Heart right ventricle (tissue), 16 donors: ENCODE data around the gene MAPK10. TPM values are rescaled to one million over a fixed set of nuclear protein-coding genes. Genes with fewer than 3 reads are reported as not detected.

ENCODE experiments used
- ATAC-seq, 8 donors: fragments of 200-7000 bp; cut with Tn5 transposase; one replicate each; pipeline ENCODE4 v1.9.1; 2020; ENCODE audit warnings: mild to moderate bottlenecking in 8 of 8, moderate library complexity in 8 of 8, moderate number of reproducible peaks in 1 of 8
- DNase-seq, 2 donors: peaks; one replicate each; pipeline ENCODE4 v3.0.0-alpha.2; 2020
- H3K27ac ChIP-seq, 10 donors: fragments of 200-600 bp; sonication (generic) in 2 of 10; one replicate each; pipeline versions ENCODE4 v1.5.0 to v1.8.0; 2020 to 2022; ENCODE audit warnings: mild to moderate bottlenecking in 3 of 10
- H3K27me3 ChIP-seq, 7 donors: fragments of 200-600 bp; one replicate each; pipeline ENCODE4 v1.8.0; 2021 to 2022; ENCODE audit warnings: mild to moderate bottlenecking in 2 of 7
- H3K36me3 ChIP-seq, 9 donors: fragments of 200-600 bp; sonication (generic) in 1 of 9; one replicate each; pipeline versions ENCODE4 v1.5.0 to v1.8.0; 2020 to 2022; ENCODE audit warnings: mild to moderate bottlenecking in 2 of 9
- H3K4me1 ChIP-seq, 9 donors: fragments of 200-600 bp; sonication (generic) in 1 of 9; one replicate each; pipeline versions ENCODE4 v1.5.0 to v1.8.0; 2020 to 2022; ENCODE audit warnings: mild to moderate bottlenecking in 4 of 9
- H3K4me3 ChIP-seq, 10 donors: fragments of 200-600 bp; sonication (generic) in 2 of 10; one replicate each; pipeline versions ENCODE4 v1.5.0 to v1.8.0; 2020 to 2022; ENCODE audit warnings: mild to moderate bottlenecking in 7 of 10, moderate library complexity in 2 of 10
- H3K9me3 ChIP-seq, 11 donors: fragments of 200-600 bp in 10 of 11; sonication (generic) in 2 of 11; one replicate each; pipeline versions ENCODE4 v1.5.0 to v1.8.0; 2013 to 2022; ENCODE audit warnings: mild to moderate bottlenecking in 2 of 11, control low read depth in 1 of 11, moderate library complexity in 1 of 11
- CTCF ChIP-seq, 9 donors: fragments of 200-600 bp; sonication (generic) in 2 of 9; IDR thresholded peaks; one replicate each; pipeline versions ENCODE4 v1.5.0 to v1.8.0; 2021 to 2022; ENCODE audit warnings: antibody characterized with exemption in 9 of 9, mild to moderate bottlenecking in 5 of 9, moderate library complexity in 1 of 9
- WGBS, 2 donors: extraction: QIAGEN DNeasy Blood & Tissue Kit; methylation state at CpG; one replicate each; pipeline ENCODE4 v1.1.7; 2013; ENCODE audit warnings: inconsistent platforms in 1 of 2; 5-methylcytosine and 5-hydroxymethylcytosine counted together
- intact Hi-C, 10 donors: fragments of 100-400 bp; cut with DNase I; formaldehyde crosslinking; loops; one replicate each; pipeline versions ENCODE4 v1.11.1 to v1.14.2; 2022
- polyA plus RNA-seq, 2 donors: library from polyadenylated mRNA; stranded (reverse); fragments of 200-250 nt; gene quantifications; one replicate each; pipeline ENCODE4 v1.2.3, GENCODE V29; 2013
- total RNA-seq, 10 donors: library from RNA; stranded (reverse); fragmentation: NEBNext Ultra II Directional in 3 of 10; extraction: Animal tissue kit (Norgen Biotek cat#: 25700) in 3 of 10; gene quantifications; one replicate each; pipeline versions ENCODE4 v1.2.1 to v1.2.4, GENCODE V29; 2021 to 2023
- donor health status: Arrhythmogenic right ventricular cardiomyopathy.
- donor health status: ischemic (EF 13 %, LVEDD 7.1; RV severe dilation, severe dysfunction).
- donor health status: healthy with polysubstance abuse.
- donor health status: DM: no; HTN: yes; CAD: no.
- donor health status: DM: no; HTN: no; CAD: no.
- donor health status: ischemic (EF 25% LVEDD 6.9; RV normal size, moderate dysfunction).
- donor health status: ischemic (EF 25% LVEDD 5.7; RV mildly dilated, moderate dysfunction).
- donor health status: healthy.
- donor health status: DM: yes; HTN: yes; CAD: no.
- donor health status: Ischemic cardiomyopathy.
- donor health status: ischemic (EF 35%, LVEDD 5.7; RV mildly dilated, moderate dysfunction).
- donor health status: nonischemic (EF 11% LVEDD 7.7; RV severe dilation, severe dysfunction).
- donor health status: DM: yes; HTN: yes; CAD: no.
- donor health status: PGD.
- donor health status: ischemic (EF 29% LVEDD 5.4; RV normal size, mild dysfunction).
- donor health status: nonischemic (EF 23%, LVEDD 6.1; RV moderate dilation, normal function).

MAPK10 gene
- total and polyA plus RNA-seq, 12 donors, result 0.94 to 5.9 (median 2.6) TPM

GRCh38 chr4:85952972-85953650 is 406.7 kb downstream of the MAPK10 start:
- Histone ChIP-seq H3K9me3 (no peaks in the 10 kb centered on the region), H3K4me3 (no peak overlapping the region), H3K27me3 (no peaks in the 10 kb centered on the region), H3K27ac (peak overlapping the region in 2 of 10 donors; percentile 1 to 23), H3K4me1 (peaks cover 0 to 21% (median 11%) of the 10 kb centered on the region in 9 donors), H3K36me3 (no peaks in the 10 kb centered on the region)
- 59 to 71% methylated on average over 3 of the region's 3 CpGs for WGBS, 2 donors
- TF ChIP-seq CTCF (IDR thresholded peaks at IDR 0.05), result no peak
- ATAC-seq (peak in 5 of 8 donors; percentile 13 to 63 (median 37)), DNase-seq (no peak)
- intact Hi-C loops, result loop anchor here in 1 of 10 donors (10.0 kb wide), 1 partner anchor 868 kb away; no protein-coding TSS in a partner anchor

DNA sequence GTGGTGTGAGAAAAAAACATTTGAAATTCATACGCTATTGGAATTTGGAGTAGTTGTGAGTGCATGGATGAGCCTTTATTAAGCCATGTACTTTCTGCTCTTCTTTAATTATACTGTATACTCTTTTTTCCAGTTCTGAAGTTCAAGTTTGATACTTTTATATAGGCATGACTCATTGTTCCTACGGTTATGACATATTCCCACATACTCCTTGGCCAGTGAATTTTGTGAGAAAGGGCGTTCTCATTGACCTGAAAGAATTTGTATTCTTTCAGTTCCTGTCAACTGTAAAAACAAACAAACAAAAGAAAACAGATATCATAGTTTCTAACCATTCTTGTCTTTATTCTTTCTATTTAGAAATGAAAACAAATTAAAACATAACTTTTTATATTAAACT is 407.3 kb downstream of the MAPK10 start:
- Histone ChIP-seq H3K4me1 (peaks cover 0 to 21% (median 11%) of the 10 kb centered on the region in 9 donors), H3K27me3 (no peaks in the 10 kb centered on the region), H3K36me3 (no peaks in the 10 kb centered on the region), H3K4me3 (no peak overlapping the region), H3K9me3 (no peaks in the 10 kb centered on the region), H3K27ac (no peak overlapping the region)
- DNase-seq (no peak), ATAC-seq (peak in 1 of 8 donors; percentile 44)
- intact Hi-C loops, result loop anchor here in 1 of 10 donors (10.0 kb wide), 1 partner anchor 868 kb away; no protein-coding TSS in a partner anchor
- WGBS, 2 donors, result 80% methylated on average over 3 of the region's 3 CpGs
- TF ChIP-seq CTCF (IDR thresholded peaks at IDR 0.05), result no peak

GRCh38 chr4:85951099-85951498 is 408.8 kb downstream of the MAPK10 start:
- Histone ChIP-seq H3K27me3 (no peaks in the 10 kb centered on the region), H3K27ac (no peak overlapping the region), H3K9me3 (no peaks in the 10 kb centered on the region), H3K4me3 (no peak overlapping the region), H3K4me1 (peaks cover 0 to 21% (median 11%) of the 10 kb centered on the region in 9 donors), H3K36me3 (no peaks in the 10 kb centered on the region)
- no peak for TF ChIP-seq CTCF (IDR thresholded peaks at IDR 0.05)
- intact Hi-C loops, result loop anchor here in 1 of 10 donors (10.0 kb wide), 1 partner anchor 866 kb away; no protein-coding TSS in a partner anchor
- 77 to 83% methylated on average over 3 of the region's 3 CpGs for WGBS, 2 donors
- DNase-seq (no peak), ATAC-seq (no peak)

DNA sequence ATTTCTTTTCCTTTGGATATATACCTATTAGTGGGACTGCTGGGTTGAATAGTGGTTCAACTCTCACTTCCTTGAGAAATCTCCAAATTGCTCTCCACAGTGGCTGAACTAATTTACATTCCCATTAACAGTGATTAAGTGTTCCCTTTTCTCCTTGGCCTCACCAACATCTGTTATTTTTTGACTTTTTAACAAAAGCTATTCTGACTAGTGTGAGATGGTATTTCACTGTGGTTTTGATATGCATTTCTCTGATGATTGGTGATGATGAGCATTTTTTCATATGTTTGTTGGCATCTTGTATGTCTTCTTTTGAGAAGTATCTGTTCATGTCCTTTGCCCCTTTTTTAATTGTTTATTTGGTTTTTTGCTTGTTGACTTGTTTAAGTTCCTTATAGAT is 413.0 kb downstream of the MAPK10 start:
- H3K27me3 ChIP-seq, result no peaks in the 10 kb centered on the region
- no peak overlapping the region for H3K4me3 ChIP-seq
- no peak overlapping the region for H3K27ac ChIP-seq
- intact Hi-C loops, result no loop called here
- H3K4me1 ChIP-seq, result peaks cover 0 to 2% (median 0%) of the 10 kb centered on the region in 9 donors
- TF ChIP-seq CTCF (IDR thresholded peaks at IDR 0.05), result no peak
- ATAC-seq, result no peak
- H3K9me3 ChIP-seq, result peaks cover 0 to 5% (median 0%) of the 10 kb centered on the region in 11 donors
- DNase-seq, result no peak
- H3K36me3 ChIP-seq, result no peaks in the 10 kb centered on the region
